Cardiac muscle cell (in vitro differentiated cells and primary cell): ENCODE results near the gene GRB10. TPM values are rescaled to one million over a fixed set of nuclear protein-coding genes. Genes with fewer than 3 reads are reported as not detected.
A peak's percentile ranks its signal among the peaks of the same experiment; 100 is the strongest.

ENCODE experiments used
- DNase-seq, 2 donors: peaks; one replicate each; pipeline versions ENCODE4 v3.0.0 to v3.0.0-alpha.2; 2010 to 2017; ENCODE audit warnings: low read depth in 1 of 2, low spot score in 1 of 2
- H3K27ac ChIP-seq: fragments of 200-600 bp; sonication (generic); 2 replicates; pipeline ENCODE4 v1.5.1; 2016
- H3K27me3 ChIP-seq: fragments of 200-600 bp; sonication (generic); 2 replicates; pipeline ENCODE4 v1.6.0; 2016; ENCODE audit warnings: control low read depth
- H3K36me3 ChIP-seq: fragments of 200-600 bp; sonication (generic); 2 replicates; pipeline ENCODE4 v1.5.1; 2016; ENCODE audit warnings: control low read depth
- H3K4me1 ChIP-seq: fragments of 200-600 bp; sonication (generic); 2 replicates; pipeline ENCODE4 v1.8.1; 2017; ENCODE audit warnings: low read depth, mild to moderate bottlenecking, mixed run types
- H3K4me3 ChIP-seq: fragments of 200-600 bp; sonication (generic); 2 replicates; pipeline ENCODE4 v1.5.1; 2016; ENCODE audit warnings: mild to moderate bottlenecking
- H3K9me3 ChIP-seq: fragments of 200-600 bp; sonication (generic); 2 replicates; pipeline ENCODE4 v1.5.1; 2017; ENCODE audit warnings: low read depth, mild to moderate bottlenecking, control low read depth
- CTCF ChIP-seq: IDR thresholded peaks from 2 replicates; pipeline ENCODE4 v1.5.1; 2012; ENCODE audit warnings: low read depth, mild to moderate bottlenecking, low read length
- polyA plus RNA-seq: library from polyadenylated mRNA; unstranded; fragments of >200 nt; fragmentation: Nextera tagmentation; extraction: Ambion mirVana; gene quantifications from 2 replicates; pipeline ENCODE4 v1.2.1, GENCODE V29; 2016
- total RNA-seq: library from RNA; depleted of rRNA; stranded (reverse); fragments of >200 nt; gene quantifications from 2 replicates; pipeline ENCODE4 v1.2.3, GENCODE V29; 2016

The GRB10 gene
- total and polyA plus RNA-seq, 2 experiments from 2014 or later = 9.9 to 25.3 TPM

DNA sequence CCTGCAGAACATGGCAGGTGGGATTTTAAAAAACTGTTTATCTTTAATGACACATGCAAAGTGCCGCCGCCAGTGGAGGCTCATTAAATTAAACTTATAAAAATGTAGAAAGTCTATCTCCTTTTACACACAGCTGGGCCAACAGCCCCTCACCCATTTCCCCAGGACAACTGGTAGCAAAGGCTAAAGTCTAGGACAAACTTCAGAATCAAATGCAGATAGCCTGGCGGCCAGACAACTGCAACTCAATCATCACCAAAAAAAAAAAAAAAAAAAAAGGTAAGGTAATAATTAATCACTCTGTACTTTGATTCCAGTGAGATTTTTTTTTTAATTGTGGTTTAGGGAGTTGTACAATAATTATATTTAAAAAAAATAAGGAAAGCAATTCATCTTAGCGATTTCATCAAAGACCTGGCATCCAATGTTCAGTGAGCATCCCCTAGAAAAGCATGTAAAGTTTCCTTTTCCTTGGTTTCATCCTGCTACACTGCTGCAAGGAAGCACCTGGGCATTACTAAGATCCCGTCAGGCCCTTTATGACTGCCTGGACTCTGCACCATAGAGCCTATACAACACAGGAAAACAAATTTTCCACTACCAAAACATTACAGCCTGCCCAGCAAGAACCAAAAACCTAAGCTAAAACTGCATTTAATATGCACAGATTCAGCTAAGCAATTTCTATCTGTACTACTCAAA lies 98.5 kb downstream of the GRB10 start:
- no peaks in the 10 kb centered on the region for H3K36me3 ChIP-seq
- no peak for DNase-seq
- no peaks in the 10 kb centered on the region for H3K27me3 ChIP-seq
- no peak for TF ChIP-seq CTCF
- no peak overlapping the region for H3K27ac ChIP-seq
- no peak overlapping the region for H3K4me3 ChIP-seq
- no peaks in the 10 kb centered on the region for H3K4me1 ChIP-seq
- no peaks in the 10 kb centered on the region for H3K9me3 ChIP-seq

DNA sequence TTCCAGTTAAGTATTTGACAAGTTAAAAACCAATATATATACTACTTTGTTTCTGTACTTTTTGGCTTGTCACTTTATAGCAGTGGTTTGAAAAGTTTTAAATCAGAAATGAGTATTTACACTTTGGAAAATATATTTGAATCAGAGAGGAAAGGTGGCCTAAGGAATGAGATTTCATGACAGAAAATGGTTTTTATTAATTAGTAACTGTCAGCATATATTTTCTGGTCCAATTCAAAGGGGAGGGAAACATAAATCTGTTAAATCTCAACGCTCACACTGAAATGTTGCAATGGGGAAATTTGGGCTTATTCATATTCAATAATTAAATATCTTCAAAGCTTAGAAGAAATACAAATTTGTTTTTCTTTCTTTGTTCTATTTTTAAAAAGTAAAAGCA lies 100.1 kb downstream of the GRB10 start:
- Histone ChIP-seq H3K4me3 (no peak overlapping the region), H3K27ac (no peak overlapping the region), H3K27me3 (no peaks in the 10 kb centered on the region), H3K4me1 (no peaks in the 10 kb centered on the region), H3K36me3 (no peaks in the 10 kb centered on the region), H3K9me3 (no peaks in the 10 kb centered on the region)
- no peak for TF ChIP-seq CTCF
- DNase-seq = no peak

GRCh38 chr7:50682079-50682478 lies 100.6 kb downstream of the GRB10 start:
- Histone ChIP-seq H3K27me3 (no peaks in the 10 kb centered on the region), H3K36me3 (no peaks in the 10 kb centered on the region), H3K27ac (no peak overlapping the region), H3K9me3 (no peaks in the 10 kb centered on the region), H3K4me3 (no peak overlapping the region), H3K4me1 (peaks cover under 1% of the 10 kb centered on the region)
- no peak for TF ChIP-seq CTCF
- no peak for DNase-seq

DNA sequence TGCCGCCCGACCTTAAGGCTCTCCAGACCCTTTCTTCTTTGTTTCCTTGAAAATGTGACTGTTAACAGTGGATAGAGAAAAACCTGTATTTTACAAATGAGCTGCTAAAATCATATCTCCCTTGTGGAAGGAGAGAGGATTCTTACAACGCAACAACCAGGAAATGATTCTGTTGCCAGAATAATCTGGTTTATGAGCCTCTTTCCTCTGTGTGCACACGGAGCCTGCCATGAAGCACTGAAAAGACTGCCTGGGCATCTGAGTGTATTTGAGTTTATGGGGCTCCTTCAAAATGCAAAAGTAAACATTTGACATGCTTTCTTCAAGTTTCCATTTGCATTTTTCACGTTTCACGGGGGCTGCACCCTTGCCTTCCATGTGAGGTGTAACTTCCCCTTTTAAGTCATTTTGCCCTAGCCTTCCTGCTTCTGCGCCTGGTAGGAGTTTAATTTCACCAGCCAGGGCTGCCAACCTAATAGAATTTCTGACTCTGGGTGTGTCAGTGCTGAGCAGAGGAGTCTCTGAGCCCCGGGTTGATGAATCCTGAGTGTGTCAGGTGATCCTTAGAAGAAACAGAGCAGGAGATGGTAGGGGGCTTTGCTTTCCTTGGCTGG lies 101.2 kb downstream of the GRB10 start:
- no peak overlapping the region for H3K27ac ChIP-seq
- TF ChIP-seq CTCF = no peak

DNA sequence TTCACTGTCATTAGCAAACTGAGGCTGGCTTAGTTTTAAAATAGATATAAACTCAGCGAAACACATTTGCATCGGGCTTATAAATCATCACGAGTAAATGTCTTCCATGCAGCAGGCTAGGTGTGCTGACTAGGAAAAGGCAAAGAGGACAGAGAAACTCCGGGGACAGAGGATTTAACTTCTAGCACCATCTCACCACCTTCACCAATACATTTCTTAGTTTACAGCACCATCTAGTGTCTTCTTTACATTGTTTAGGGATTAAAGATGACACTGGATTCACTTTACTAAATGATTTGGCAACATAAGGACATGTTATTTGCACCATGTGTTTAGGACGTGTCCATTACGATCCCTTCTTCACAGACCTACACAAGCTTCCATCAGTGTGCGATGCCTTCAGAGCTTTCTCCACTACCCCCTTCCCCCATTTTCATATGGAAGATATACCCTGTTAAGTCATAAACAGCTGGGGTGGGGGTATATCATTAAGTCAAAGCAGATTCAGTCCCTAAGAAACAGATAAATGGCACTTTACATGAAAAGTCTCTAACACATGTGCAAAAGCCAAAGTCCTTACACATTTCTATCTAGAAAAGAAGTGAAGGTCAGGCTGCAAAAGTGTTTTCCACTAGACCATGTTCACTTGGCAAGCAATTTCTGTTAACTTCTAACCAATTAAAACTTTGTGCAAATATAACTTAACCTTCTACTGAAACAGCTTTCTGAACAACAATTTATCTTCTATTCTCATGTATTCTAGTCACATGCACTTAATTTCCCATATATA lies 103.3 kb downstream of the GRB10 start:
- H3K27me3 ChIP-seq = no peaks in the 10 kb centered on the region
- peak; percentile 42 to 71 for DNase-seq
- H3K27ac ChIP-seq = no peak overlapping the region
- peak; percentile 27 for TF ChIP-seq CTCF
- no peaks in the 10 kb centered on the region for H3K9me3 ChIP-seq
- peaks cover 9% of the 10 kb centered on the region for H3K4me1 ChIP-seq
- no peaks in the 10 kb centered on the region for H3K36me3 ChIP-seq
- H3K4me3 ChIP-seq = no peak overlapping the region

More for the DNA sequence above, 101.2 kb downstream of the GRB10 start:
- no peak for DNase-seq
- Histone ChIP-seq H3K36me3 (no peaks in the 10 kb centered on the region), H3K4me1 (peaks cover 5% of the 10 kb centered on the region), H3K4me3 (no peak overlapping the region), H3K27me3 (no peaks in the 10 kb centered on the region), H3K9me3 (no peaks in the 10 kb centered on the region)
